ENCODE data around the gene HPS4.
"Not testable (repeated sequence)": the region's sequence is repeated elsewhere in the genome, so short reads cannot be mapped to it uniquely, and the experiment has no call there.

Gene HPS4

GRCh38 chr22:26417406-26417805, 66.2 kb downstream of the HPS4 start:
- in situ Hi-C loops (cut with HindIII; ENCODE audit: low sequenced_read_pairs), result loop anchor here (5.0 kb wide), 1 partner anchor 50 kb away; no protein-coding TSS in a partner anchor

- in situ Hi-C loops (cut with HindIII; ENCODE audit: low sequenced_read_pairs), result loop anchor here (5.0 kb wide), 1 partner anchor 51 kb away; no protein-coding TSS in a partner anchor
Observed at GRCh38 chr22:26416670-26417276, 66.8 kb downstream of the HPS4 start.

GRCh38 chr22:26416256-26416655, 67.3 kb downstream of the HPS4 start:
- in situ Hi-C loops (cut with HindIII; ENCODE audit: low sequenced_read_pairs), result loop anchor here (5.0 kb wide), 1 partner anchor 51 kb away; no protein-coding TSS in a partner anchor

GRCh38 chr22:26414347-26414746, 69.2 kb downstream of the HPS4 start:
- in situ Hi-C loops (cut with HindIII; ENCODE audit: low sequenced_read_pairs), result no loop called here

- in situ Hi-C loops (cut with HindIII; ENCODE audit: low sequenced_read_pairs), result no loop called here
Observed at GRCh38 chr22:26410386-26410785, 73.2 kb downstream of the HPS4 start.

GRCh38 chr22:26409719-26410335, 73.8 kb downstream of the HPS4 start:
- in situ Hi-C loops (cut with HindIII; ENCODE audit: low sequenced_read_pairs), result no loop called here

GRCh38 chr22:26408562-26409220, 74.9 kb downstream of the HPS4 start:
- in situ Hi-C loops (cut with HindIII; ENCODE audit: low sequenced_read_pairs), result not testable (repeated sequence)

GRCh38 chr22:26406118-26406517, 77.5 kb downstream of the HPS4 start:
- in situ Hi-C loops (cut with HindIII; ENCODE audit: low sequenced_read_pairs), result no loop called here

- in situ Hi-C loops (cut with HindIII; ENCODE audit: low sequenced_read_pairs), result no loop called here
Observed at GRCh38 chr22:26404851-26405421, 78.6 kb downstream of the HPS4 start.

GRCh38 chr22:26401726-26402125, 81.9 kb downstream of the HPS4 start:
- in situ Hi-C loops (cut with HindIII; ENCODE audit: low sequenced_read_pairs), result no loop called here

Data from DLD1 (cell line).